Measurements from ENCODE around the gene SLC12A4. TPM values are rescaled to one million over a fixed set of nuclear protein-coding genes. Genes with fewer than 3 reads are reported as not detected.
A peak's percentile ranks its signal among the peaks of the same experiment; 100 is the strongest.
"Not testable (repeated sequence)": the region's sequence is repeated elsewhere in the genome, so short reads cannot be mapped to it uniquely, and the experiment has no call there.

Gene SLC12A4
- total RNA-seq, 6 experiments from 2014 or later, result 17.2 to 40.0 (median 21.9) TPM

DNA sequence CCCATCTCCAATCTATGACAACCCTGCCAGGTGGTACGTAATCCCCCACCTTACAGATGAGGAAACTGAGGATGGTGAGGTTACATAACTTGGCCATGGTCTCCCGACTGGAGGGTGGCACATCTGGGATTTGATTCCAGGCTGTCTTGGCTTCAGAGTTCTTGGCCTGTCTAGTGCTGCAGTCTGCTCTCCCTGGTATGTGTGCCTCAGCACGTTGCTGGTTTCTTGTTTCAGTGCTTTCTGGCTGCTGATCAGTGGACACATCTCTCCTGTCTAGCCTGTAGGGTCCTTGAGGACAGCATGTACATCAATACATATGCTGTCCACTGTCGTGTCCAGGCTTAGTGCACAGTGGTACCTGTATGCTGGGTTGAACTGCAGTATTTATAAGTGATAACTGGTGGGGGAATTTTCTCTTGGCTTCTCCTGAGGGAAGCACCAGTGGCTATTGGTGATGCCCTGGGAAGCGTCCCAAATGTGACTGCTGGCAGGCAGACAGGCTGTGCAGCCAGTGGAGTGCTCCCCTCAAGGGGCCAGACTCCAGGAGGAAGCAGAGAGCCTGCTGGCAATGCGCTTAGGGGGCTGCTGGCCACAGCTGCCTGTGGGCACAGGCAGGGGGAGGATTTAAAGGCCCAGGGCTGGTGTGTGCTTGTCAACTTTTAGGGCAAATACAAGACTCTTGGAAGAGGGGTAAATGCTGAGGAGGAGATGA, 51.1 kb downstream of the SLC12A4 start:
- H3K27me3 ChIP-seq, result no peaks in the 10 kb centered on the region
- H3K9me3 ChIP-seq, result no peaks in the 10 kb centered on the region
- 64% methylated on average over 4 of the region's 6 CpGs for WGBS (ENCODE audit: insufficient coverage, low coverage, low lambda C conversion rate, missing lambda C conversion rate)
- peaks cover 0 to 27% (median 13%) of the 10 kb centered on the region in 4 donors for H3K4me1 ChIP-seq
- H3K27ac ChIP-seq, result peak overlapping the region in 1 of 3 donors; percentile 68
- peaks cover 0 to 3% (median 0%) of the 10 kb centered on the region in 4 donors for H3K36me3 ChIP-seq
- no peak for ATAC-seq
- intact Hi-C loops (cut with DNase I), result no loop called here
- no peak for DNase-seq
- no peak for TF ChIP-seq POLR2A (IDR thresholded peaks at IDR 0.05)
- TF ChIP-seq CTCF (IDR thresholded peaks at IDR 0.05), result no peak
- no peak overlapping the region for H3K4me3 ChIP-seq

DNA sequence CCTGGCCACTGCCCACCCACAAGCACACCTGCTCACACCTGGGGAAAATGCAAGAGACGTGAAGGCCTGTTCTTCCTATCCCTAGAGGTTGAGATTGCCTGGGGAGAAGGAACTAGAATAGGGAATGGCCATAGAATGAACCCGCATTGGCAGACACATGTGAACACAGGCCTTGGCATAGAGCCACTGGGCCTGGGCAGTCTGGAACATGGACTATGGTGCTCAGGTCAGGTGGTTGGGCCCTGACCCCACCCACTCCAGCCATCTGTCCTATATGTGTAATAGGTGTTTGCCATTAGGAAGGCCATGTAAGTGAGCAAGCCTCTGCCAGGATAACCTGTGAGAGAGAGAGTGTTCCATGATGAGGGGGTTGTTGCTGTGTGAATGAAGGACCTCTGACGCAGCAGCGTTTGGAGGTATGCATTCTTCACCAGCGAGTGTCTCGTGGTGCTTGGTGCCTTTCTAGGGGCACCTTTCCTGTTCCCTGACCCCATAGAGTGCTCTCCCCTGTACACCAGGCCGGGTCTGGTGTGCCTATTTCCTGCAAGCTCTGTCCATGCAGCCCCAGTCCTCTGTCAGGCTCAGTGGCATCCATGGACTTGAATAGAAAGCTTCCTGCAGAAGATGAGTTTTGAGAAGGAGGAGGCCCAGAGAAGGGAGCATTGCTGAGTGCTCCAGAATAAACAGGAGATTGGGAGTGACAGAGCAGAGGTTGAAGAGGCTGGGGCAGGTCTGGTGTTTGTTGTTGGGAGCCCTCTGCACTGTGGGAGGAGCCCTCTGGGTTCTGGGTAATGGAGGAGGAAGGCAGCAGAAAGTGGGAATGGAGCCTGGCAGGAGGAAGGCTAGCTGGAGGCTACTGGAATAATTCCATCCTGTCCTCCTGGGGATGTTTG, 52.4 kb downstream of the SLC12A4 start:
- Histone ChIP-seq H3K4me1 (peaks cover 0 to 27% (median 13%) of the 10 kb centered on the region in 4 donors), H3K27ac (peak overlapping the region in 2 of 3 donors; percentile 26 to 68), H3K36me3 (peaks cover 0 to 3% (median 0%) of the 10 kb centered on the region in 4 donors), H3K27me3 (no peaks in the 10 kb centered on the region), H3K4me3 (no peak overlapping the region), H3K9me3 (no peaks in the 10 kb centered on the region)
- DNase-seq (peak; percentile 71 to 90 (median 88)), ATAC-seq (peak; percentile 87 to 91 (median 88))
- intact Hi-C loops (cut with DNase I), result no loop called here
- 61% methylated on average over 5 of the region's 7 CpGs for WGBS (ENCODE audit: insufficient coverage, low coverage, low lambda C conversion rate, missing lambda C conversion rate)
- TF ChIP-seq POLR2A (IDR thresholded peaks at IDR 0.05) (no peak), CTCF (IDR thresholded peaks at IDR 0.05) (no peak)

GRCh38 chr16:67915496-67915769, 53.0 kb downstream of the SLC12A4 start:
- H3K9me3 ChIP-seq; DNase-seq; H3K4me3 ChIP-seq; H3K27me3 ChIP-seq; intact Hi-C loops (cut with DNase I); H3K36me3 ChIP-seq: not testable (repeated sequence)
- WGBS (ENCODE audit: insufficient coverage, low coverage, low lambda C conversion rate, missing lambda C conversion rate), result no CpG with 5 or more reads among the region's 2 CpGs
- Histone ChIP-seq H3K4me1 (peaks cover 0 to 27% (median 13%) of the 10 kb centered on the region in 4 donors), H3K27ac (peak overlapping the region in 2 of 3 donors; percentile 26 to 68)
- peak in 1 of 4 donors; percentile 3 for ATAC-seq

GRCh38 chr16:67914758-67915495, 53.5 kb downstream of the SLC12A4 start:
- no peaks in the 10 kb centered on the region for H3K27me3 ChIP-seq
- ATAC-seq (peak; percentile 48 to 70 (median 67)), DNase-seq (peak in 1 of 3 donors; percentile 77)
- TF ChIP-seq POLR2A (IDR thresholded peaks at IDR 0.05) (no peak), CTCF (IDR thresholded peaks at IDR 0.05) (no peak)
- peaks cover 0 to 10% (median 0%) of the 10 kb centered on the region in 4 donors for H3K36me3 ChIP-seq
- H3K27ac ChIP-seq, result peak overlapping the region in 2 of 3 donors; percentile 26 to 68
- intact Hi-C loops (cut with DNase I), result no loop called here
- 19% methylated on average over 6 of the region's 7 CpGs for WGBS (ENCODE audit: insufficient coverage, low coverage, low lambda C conversion rate, missing lambda C conversion rate)
- peaks cover 0 to 27% (median 13%) of the 10 kb centered on the region in 4 donors for H3K4me1 ChIP-seq
- H3K4me3 ChIP-seq, result no peak overlapping the region
- no peaks in the 10 kb centered on the region for H3K9me3 ChIP-seq

Data from right lobe of liver (tissue), 6 donors.